ENCODE data around the gene AKT1.
"Not testable (repeated sequence)": the region's sequence is repeated elsewhere in the genome, so short reads cannot be mapped to it uniquely, and the experiment has no call there.

Gene AKT1

GRCh38 chr14:104758981-104759969 is 36.3 kb downstream of the AKT1 start:
- peak overlapping the region; percentile 37 for H3K27ac Mint-ChIP-seq

GRCh38 chr14:104757681-104758392 is 37.7 kb downstream of the AKT1 start:
- no peak overlapping the region for H3K27ac Mint-ChIP-seq
- H3K36me3 Mint-ChIP-seq, result peaks cover 41 to 57% of the 10 kb centered on the region in 2 donors
- H3K27me3 Mint-ChIP-seq, result no peaks in the 10 kb centered on the region
- peaks cover 28 to 46% of the 10 kb centered on the region in 2 donors for H3K4me1 Mint-ChIP-seq
- H3K4me3 Mint-ChIP-seq, result no peak overlapping the region
- no peak for DNase-seq
- peaks cover 0 to 2% of the 10 kb centered on the region in 2 donors for H3K9me3 Mint-ChIP-seq
- no peak for ATAC-seq (replicated peaks)

More at GRCh38 chr14:104758981-104759969, 36.3 kb downstream of the AKT1 start:
- Mint-ChIP-seq H3K9me3 (peaks cover 0 to 2% of the 10 kb centered on the region in 2 donors), H3K4me3 (no peak overlapping the region), H3K4me1 (peaks cover 17 to 38% of the 10 kb centered on the region in 2 donors), H3K36me3 (peaks cover 37 to 54% of the 10 kb centered on the region in 2 donors), H3K27me3 (no peaks in the 10 kb centered on the region)
- no peak for DNase-seq
- no peak for ATAC-seq (replicated peaks)

DNA sequence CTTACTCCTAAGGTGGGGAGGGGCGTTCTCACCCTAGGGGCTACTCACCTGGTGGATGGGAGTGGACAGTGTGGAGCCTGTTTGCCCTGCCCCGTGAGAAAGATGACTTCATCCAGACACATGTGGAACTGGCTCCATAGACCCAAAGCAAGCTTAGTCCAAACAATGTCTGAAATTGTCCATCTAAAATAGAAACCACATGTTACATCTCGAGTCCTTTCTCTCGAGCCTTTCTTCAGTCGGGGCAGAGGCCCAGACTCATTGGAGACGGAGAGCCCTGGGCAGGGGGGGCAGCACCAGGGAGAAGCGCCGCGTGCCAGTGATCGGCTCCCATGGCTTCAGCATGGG is 38.3 kb downstream of the AKT1 start:
- Mint-ChIP-seq H3K27me3 (no peaks in the 10 kb centered on the region), H3K27ac (no peak overlapping the region), H3K4me3 (peak overlapping the region in 1 of 2 donors; percentile 38), H3K4me1 (peaks cover 28 to 46% of the 10 kb centered on the region in 2 donors), H3K36me3 (peaks cover 39 to 55% of the 10 kb centered on the region in 2 donors), H3K9me3 (peaks cover 0 to 2% of the 10 kb centered on the region in 2 donors)
- ATAC-seq (replicated peaks), result no peak
- no peak for DNase-seq

- DNase-seq (no peak), ATAC-seq (replicated peaks) (no peak)
- Mint-ChIP-seq H3K4me1 (peaks cover 28 to 46% of the 10 kb centered on the region in 2 donors), H3K27me3 (no peaks in the 10 kb centered on the region), H3K27ac (peak overlapping the region; percentile 51), H3K4me3 (peak overlapping the region in 1 of 2 donors; percentile 38), H3K36me3 (peaks cover 34 to 50% of the 10 kb centered on the region in 2 donors), H3K9me3 (no peaks in the 10 kb centered on the region)
These were observed 38.9 kb downstream of the AKT1 start for GRCh38 chr14:104756477-104757237.

DNA sequence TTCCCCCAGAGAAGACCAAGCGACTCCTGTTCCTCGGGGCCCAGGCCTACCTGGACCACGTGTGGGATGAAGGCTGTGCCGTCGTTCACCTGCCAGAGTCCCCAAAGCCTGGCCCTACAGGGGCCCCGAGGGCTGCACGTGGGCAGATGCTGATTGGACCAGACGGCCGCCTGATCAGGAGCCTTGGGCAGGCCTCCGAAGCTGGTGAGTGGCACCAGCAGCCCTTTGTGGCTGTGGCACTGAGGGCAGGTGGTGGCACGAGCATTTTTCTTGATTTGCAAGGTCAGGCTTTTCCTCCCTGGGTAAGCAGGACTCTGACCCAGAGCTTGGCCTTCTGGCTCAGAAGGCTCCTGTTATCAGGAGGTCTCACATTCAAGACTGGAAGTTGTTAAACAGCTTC is 39.9 kb downstream of the AKT1 start:
- Mint-ChIP-seq H3K36me3 (peaks cover 26 to 40% of the 10 kb centered on the region in 2 donors), H3K27me3 (no peaks in the 10 kb centered on the region), H3K9me3 (no peaks in the 10 kb centered on the region), H3K4me3 (no peak overlapping the region), H3K27ac (no peak overlapping the region), H3K4me1 (peaks cover 28 to 46% of the 10 kb centered on the region in 2 donors)
- DNase-seq (no peak), ATAC-seq (replicated peaks) (no peak)

DNA sequence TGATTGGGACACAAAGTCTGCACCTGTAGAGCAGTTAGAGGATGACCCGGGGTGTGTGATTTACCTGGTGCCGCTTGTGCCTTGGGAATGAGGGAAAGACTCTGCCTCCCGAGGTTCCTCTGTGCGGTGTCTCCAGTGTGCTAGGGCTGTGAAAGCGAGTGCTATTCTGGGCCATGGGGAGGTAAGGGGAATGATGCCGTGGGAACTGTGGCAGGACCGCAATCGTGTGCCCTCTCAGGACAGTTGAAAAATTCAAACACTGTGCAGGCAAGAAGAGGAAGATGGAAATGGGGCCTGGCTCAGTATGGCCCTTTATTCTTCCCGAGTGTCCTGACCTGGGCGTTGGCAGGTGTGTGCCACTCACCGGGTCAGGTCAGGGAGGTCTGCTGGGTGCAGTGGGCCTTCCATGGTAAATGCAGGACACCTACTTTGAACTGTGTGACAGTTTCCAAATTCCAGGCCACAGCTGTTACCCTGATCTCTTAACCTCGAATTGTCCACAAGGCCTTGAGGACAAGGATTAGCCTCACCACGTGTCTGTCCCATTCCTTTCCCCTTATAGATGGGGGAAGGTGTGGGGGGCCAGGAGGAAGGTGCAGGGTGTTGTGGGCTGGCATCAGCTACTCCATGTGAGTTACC is 41.2 kb downstream of the AKT1 start:
- Mint-ChIP-seq H3K9me3 (no peaks in the 10 kb centered on the region), H3K4me1 (peaks cover 28 to 47% of the 10 kb centered on the region in 2 donors), H3K4me3 (peak overlapping the region; percentile 90 to 95), H3K27ac (peak overlapping the region; percentile 99), H3K36me3 (peaks cover 20 to 31% of the 10 kb centered on the region in 2 donors), H3K27me3 (no peaks in the 10 kb centered on the region)
- ATAC-seq (replicated peaks) (no peak), DNase-seq (no peak)

- Mint-ChIP-seq H3K9me3 (no peaks in the 10 kb centered on the region), H3K4me1 (peaks cover 28 to 54% of the 10 kb centered on the region in 2 donors), H3K27ac (peak overlapping the region; percentile 99), H3K36me3 (peaks cover 20 to 26% of the 10 kb centered on the region in 2 donors), H3K27me3 (no peaks in the 10 kb centered on the region), H3K4me3 (peak overlapping the region; percentile 90 to 95)
- DNase-seq, result no peak
- no peak for ATAC-seq (replicated peaks)
These were observed 41.9 kb downstream of the AKT1 start for GRCh38 chr14:104753528-104754212.

DNA sequence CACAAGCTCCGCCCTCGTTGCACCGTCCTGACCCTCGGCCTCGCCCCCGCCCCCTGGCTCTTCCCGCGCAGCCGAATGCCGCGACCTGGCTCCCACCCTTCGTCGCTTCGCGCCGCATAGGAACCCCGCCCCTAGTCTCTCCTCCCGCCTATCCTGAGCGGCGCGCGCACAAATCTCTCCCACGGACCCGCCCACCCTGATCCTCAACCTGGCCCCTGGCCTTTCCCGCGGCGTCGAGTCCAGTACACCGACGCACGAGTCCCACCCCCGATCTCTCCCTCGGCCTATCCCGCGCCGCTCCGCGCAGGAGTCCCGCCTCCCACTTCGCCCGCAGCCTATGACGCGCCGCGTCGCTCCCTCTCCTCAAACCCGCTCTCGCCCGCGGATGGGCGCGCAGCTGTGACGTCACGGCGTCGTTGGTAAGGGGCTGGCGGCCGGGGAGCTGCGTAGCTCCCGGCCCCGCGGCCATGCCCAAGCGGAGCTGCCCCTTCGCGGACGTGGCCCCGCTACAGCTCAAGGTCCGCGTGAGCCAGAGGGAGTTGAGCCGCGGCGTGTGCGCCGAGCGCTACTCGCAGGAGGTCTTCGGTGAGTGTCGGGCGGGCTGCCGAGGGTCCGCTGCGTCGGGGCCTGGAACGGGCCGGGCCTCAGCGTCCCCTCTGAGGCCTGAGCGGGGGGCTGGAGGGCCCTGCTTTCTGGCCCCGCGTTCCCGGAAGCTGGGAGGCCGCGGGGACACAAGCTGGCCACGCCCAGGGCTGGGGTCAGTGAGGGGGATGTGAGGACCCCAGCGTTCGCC is 42.6 kb downstream of the AKT1 start, which contains the start of gene SIVA1:
SIVA1 (plus strand) TSS at position 413 of the 793 bp plus-strand sequence; CDS start at position 468, 55 bp downstream.
- no peaks in the 10 kb centered on the region for H3K9me3 Mint-ChIP-seq
- peak; percentile 99 for DNase-seq
- H3K4me3 Mint-ChIP-seq, result peak within 1 kb of the TSS; percentile 90 to 95
- peaks cover 14 to 25% of the 10 kb centered on the region in 2 donors for H3K36me3 Mint-ChIP-seq
- peak within 1 kb of the TSS; percentile 99 for H3K27ac Mint-ChIP-seq
- peak; percentile 92 to 93 for ATAC-seq (replicated peaks)
- H3K27me3 Mint-ChIP-seq, result no peaks in the 10 kb centered on the region
- H3K4me1 Mint-ChIP-seq, result peaks cover 28 to 53% of the 10 kb centered on the region in 2 donors

DNA sequence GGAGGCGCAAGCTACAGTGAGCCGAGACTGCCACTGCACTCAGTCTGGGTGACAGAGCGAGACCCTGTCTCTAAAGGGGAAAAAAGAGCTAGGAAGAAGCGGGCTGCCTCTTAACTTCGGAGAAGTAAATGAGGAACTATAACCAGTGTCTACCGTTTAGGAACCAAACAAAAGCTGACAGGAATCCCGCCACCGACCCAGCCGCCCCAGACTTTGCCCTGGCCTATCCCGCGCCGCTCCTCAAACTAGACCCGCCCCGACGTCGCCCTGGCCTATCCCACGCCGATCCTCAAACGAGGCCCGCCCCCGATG is 43.2 kb downstream of the AKT1 start:
- H3K36me3 Mint-ChIP-seq, result peaks cover 12 to 20% of the 10 kb centered on the region in 2 donors
- H3K9me3 Mint-ChIP-seq, result no peaks in the 10 kb centered on the region
- ATAC-seq (replicated peaks), result peak in 1 of 2 donors; percentile 87
- peak overlapping the region; percentile 99 for H3K27ac Mint-ChIP-seq
- peaks cover 26 to 48% of the 10 kb centered on the region in 2 donors for H3K4me1 Mint-ChIP-seq
- no peak for DNase-seq
- H3K4me3 Mint-ChIP-seq, result peak overlapping the region; percentile 90 to 95
- no peaks in the 10 kb centered on the region for H3K27me3 Mint-ChIP-seq

GRCh38 chr14:104751539-104752422 is 43.8 kb downstream of the AKT1 start:
- H3K27me3 Mint-ChIP-seq, result no peaks in the 10 kb centered on the region
- DNase-seq, result no peak
- H3K36me3 Mint-ChIP-seq, result peaks cover 8 to 14% of the 10 kb centered on the region in 2 donors
- peaks cover 24 to 42% of the 10 kb centered on the region in 2 donors for H3K4me1 Mint-ChIP-seq
- no peaks in the 10 kb centered on the region for H3K9me3 Mint-ChIP-seq
- no peak for ATAC-seq (replicated peaks)
- peak overlapping the region; percentile 90 to 95 for H3K4me3 Mint-ChIP-seq
- H3K27ac Mint-ChIP-seq, result peak overlapping the region; percentile 99

DNA sequence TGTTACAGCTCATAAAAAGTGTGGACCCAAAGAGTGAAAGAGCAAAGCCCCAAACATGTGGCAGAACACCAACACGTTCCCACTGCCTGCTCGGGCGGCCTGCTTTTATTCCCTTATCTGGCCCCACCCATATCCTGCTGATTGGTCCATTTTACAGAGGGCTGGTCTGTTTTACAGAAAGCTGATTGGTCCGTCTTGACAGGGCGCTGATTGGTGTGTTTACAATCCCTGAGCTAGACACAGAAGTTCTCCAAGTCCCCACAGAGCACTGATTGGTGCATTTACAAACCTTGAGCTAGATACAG is 44.8 kb downstream of the AKT1 start:
- not testable (repeated sequence) for H3K27ac Mint-ChIP-seq; H3K36me3 Mint-ChIP-seq; H3K9me3 Mint-ChIP-seq; DNase-seq; H3K4me3 Mint-ChIP-seq; H3K27me3 Mint-ChIP-seq; ATAC-seq (replicated peaks)
- H3K4me1 Mint-ChIP-seq, result peaks cover 22 to 31% of the 10 kb centered on the region in 2 donors

Data from stimulated activated naive B cell treated with anti-CD40 and anti-IgM and Interleukin-4, amounts not matched to agents 10 μg/mL and 1 μg/mL and 100 μg/mL, for 72 hours (primary cell).